ENCODE data around the gene CERKL.

Gene CERKL

DNA sequence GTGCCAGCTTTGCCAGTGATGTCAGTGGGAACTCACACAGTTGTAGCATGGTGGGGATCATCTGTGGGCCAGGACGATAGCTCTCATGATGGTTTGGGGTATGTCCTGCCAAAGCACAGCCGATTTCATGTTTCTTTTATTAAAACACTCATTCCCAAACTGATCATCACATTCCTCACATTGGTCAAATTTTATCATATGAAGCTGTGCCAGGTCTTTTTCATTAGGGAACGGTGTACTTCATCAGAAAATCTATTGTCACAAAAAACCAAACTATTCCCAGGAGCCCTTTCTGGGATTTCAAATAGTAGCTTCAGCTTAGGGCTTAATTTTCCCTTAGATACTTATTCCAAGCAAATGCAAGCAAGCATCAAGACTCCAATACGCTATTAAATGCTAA, 157.7 kb downstream of the CERKL start:
- no peak for FAIRE-seq

Measured in TTC549 (cell line).